SK-N-MC (cell line): ENCODE results near the gene CMTM1.
"Not testable (repeated sequence)": the region's sequence is repeated elsewhere in the genome, so short reads cannot be mapped to it uniquely, and the experiment has no call there.

ENCODE experiments used
- EZH2 ChIP-seq: fragments of 200-600 bp; sonication (generic); IDR thresholded peaks from one replicate; pipeline ENCODE4 v1.6.1; 2017; ENCODE audit warnings: antibody characterized with exemption
- FOXP2 ChIP-seq: optimal IDR thresholded peaks from 2 replicates; pipeline ENCODE3; 2011; ENCODE audit warnings: mild to moderate bottlenecking, moderate library complexity; ENCODE audit not compliant: insufficient read depth; ENCODE audit errors: extremely low read length, control extremely low read depth
- POLR2AphosphoS5 ChIP-seq: IDR thresholded peaks from 2 replicates; pipeline ENCODE4 v1.6.1; 2012; ENCODE audit warnings: mild to moderate bottlenecking, low read depth, low read length, borderline replicate concordance

GRCh38 chr16:66627611-66628378, 61.6 kb downstream of the CMTM1 start:
- TF ChIP-seq POLR2AphosphoS5, EZH2, FOXP2: not testable (repeated sequence)
